ENCODE data around the gene ADCY7.

The ADCY7 gene

DNA sequence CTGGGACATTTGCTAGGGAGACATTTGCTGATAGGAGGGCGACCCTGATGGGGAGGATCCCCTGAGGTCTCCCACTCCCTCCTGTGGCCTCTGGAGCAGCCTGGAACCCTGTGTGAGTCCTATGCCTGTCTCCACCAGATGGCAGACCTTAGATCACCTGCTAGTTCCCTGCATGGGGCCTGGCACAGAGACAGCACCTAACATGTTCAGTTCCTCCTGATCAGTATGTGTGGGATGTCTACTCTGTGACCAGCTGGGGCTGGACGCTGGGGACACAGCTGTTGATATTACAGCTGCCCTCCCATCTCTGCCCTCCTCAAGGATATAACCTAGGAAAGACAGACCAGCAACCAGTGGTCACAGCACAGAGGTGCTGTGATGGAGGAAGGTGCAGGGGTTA, 1.1 kb upstream of the ADCY7 start:
- Mint-ChIP-seq H3K4me3 (peak overlapping the region; percentile 96), H3K4me1 (peaks cover 70% of the 10 kb centered on the region), H3K36me3 (ENCODE audit: insufficient read depth) (peaks cover 14% of the 10 kb centered on the region), H3K9me3 (no peaks in the 10 kb centered on the region), H3K27ac (ENCODE audit: low read depth) (peak overlapping the region; percentile 89), H3K27me3 (no peaks in the 10 kb centered on the region)
- no peak for ATAC-seq (replicated peaks; ENCODE audit: extremely low read depth, poor library complexity, severe bottlenecking)
- no peak for DNase-seq (ENCODE audit: low spot score in 2 of 2)

- no peaks in the 10 kb centered on the region for H3K9me3 Mint-ChIP-seq
- H3K27ac Mint-ChIP-seq (ENCODE audit: low read depth): peak overlapping the region; percentile 89
- DNase-seq (ENCODE audit: low spot score in 2 of 2): no peak
- no peak for ATAC-seq (replicated peaks; ENCODE audit: extremely low read depth, poor library complexity, severe bottlenecking)
- H3K27me3 Mint-ChIP-seq: no peaks in the 10 kb centered on the region
- peaks cover 75% of the 10 kb centered on the region for H3K4me1 Mint-ChIP-seq
- peaks cover 14% of the 10 kb centered on the region for H3K36me3 Mint-ChIP-seq (ENCODE audit: insufficient read depth)
- peak overlapping the region; percentile 96 for H3K4me3 Mint-ChIP-seq
Observed at GRCh38 chr16:50265716-50266336, 525 bp upstream of the ADCY7 start.

GRCh38 chr16:50267151-50267631, 840 bp downstream of the ADCY7 start:
- Mint-ChIP-seq H3K9me3 (no peaks in the 10 kb centered on the region), H3K4me1 (peaks cover 89% of the 10 kb centered on the region), H3K27me3 (no peaks in the 10 kb centered on the region), H3K36me3 (ENCODE audit: insufficient read depth) (peaks cover 14% of the 10 kb centered on the region), H3K4me3 (peak overlapping the region; percentile 96), H3K27ac (ENCODE audit: low read depth) (peak overlapping the region; percentile 89)
- ATAC-seq (replicated peaks; ENCODE audit: extremely low read depth, poor library complexity, severe bottlenecking) (no peak), DNase-seq (ENCODE audit: low spot score in 2 of 2) (no peak)

GRCh38 chr16:50267651-50268050, 1.3 kb downstream of the ADCY7 start:
- H3K4me1 Mint-ChIP-seq: peaks cover 94% of the 10 kb centered on the region
- no peaks in the 10 kb centered on the region for H3K9me3 Mint-ChIP-seq
- no peak for DNase-seq (ENCODE audit: low spot score in 2 of 2)
- H3K27ac Mint-ChIP-seq (ENCODE audit: low read depth): peak overlapping the region; percentile 89
- peak; percentile 48 for ATAC-seq (replicated peaks; ENCODE audit: extremely low read depth, poor library complexity, severe bottlenecking)
- no peaks in the 10 kb centered on the region for H3K27me3 Mint-ChIP-seq
- peaks cover 14% of the 10 kb centered on the region for H3K36me3 Mint-ChIP-seq (ENCODE audit: insufficient read depth)
- H3K4me3 Mint-ChIP-seq: peak overlapping the region; percentile 96

DNA sequence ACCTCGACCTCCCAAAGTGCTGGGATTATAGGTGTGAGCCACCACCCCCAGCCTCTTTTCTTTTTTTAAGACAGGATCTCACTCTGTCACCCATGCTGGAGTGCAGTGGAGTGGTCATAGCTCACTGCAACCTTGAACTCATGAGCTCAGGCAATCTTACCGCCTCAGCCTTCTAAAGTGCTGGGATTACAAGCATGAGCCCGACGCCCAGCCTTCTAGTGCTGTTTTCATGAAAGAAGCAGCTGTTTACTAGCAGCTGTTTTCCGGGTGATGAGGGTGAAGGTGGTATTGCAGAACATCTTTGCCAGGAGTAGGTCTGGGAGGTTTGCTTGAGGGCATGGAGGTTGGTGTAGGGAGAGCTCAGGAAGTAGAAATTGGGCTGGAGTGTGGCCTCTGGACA, 2.0 kb downstream of the ADCY7 start:
- no peaks in the 10 kb centered on the region for H3K27me3 Mint-ChIP-seq
- H3K36me3 Mint-ChIP-seq (ENCODE audit: insufficient read depth): peaks cover 15% of the 10 kb centered on the region
- DNase-seq (ENCODE audit: low spot score in 2 of 2): no peak
- H3K27ac Mint-ChIP-seq (ENCODE audit: low read depth): peak overlapping the region; percentile 89
- H3K4me1 Mint-ChIP-seq: peaks cover 96% of the 10 kb centered on the region
- peak overlapping the region; percentile 96 for H3K4me3 Mint-ChIP-seq
- H3K9me3 Mint-ChIP-seq: no peaks in the 10 kb centered on the region
- ATAC-seq (replicated peaks; ENCODE audit: extremely low read depth, poor library complexity, severe bottlenecking): no peak

- Mint-ChIP-seq H3K4me3 (peak overlapping the region; percentile 96), H3K9me3 (no peaks in the 10 kb centered on the region), H3K27ac (ENCODE audit: low read depth) (peak overlapping the region; percentile 89), H3K27me3 (no peaks in the 10 kb centered on the region), H3K36me3 (ENCODE audit: insufficient read depth) (peaks cover 20% of the 10 kb centered on the region), H3K4me1 (peaks cover 96% of the 10 kb centered on the region)
- DNase-seq (ENCODE audit: low spot score in 2 of 2) (no peak), ATAC-seq (replicated peaks; ENCODE audit: extremely low read depth, poor library complexity, severe bottlenecking) (no peak)
Observed at GRCh38 chr16:50269061-50269705, 2.8 kb downstream of the ADCY7 start.

- Mint-ChIP-seq H3K27me3 (no peaks in the 10 kb centered on the region), H3K4me1 (peaks cover 96% of the 10 kb centered on the region), H3K27ac (ENCODE audit: low read depth) (peak overlapping the region; percentile 89), H3K4me3 (peak overlapping the region; percentile 96), H3K36me3 (ENCODE audit: insufficient read depth) (peaks cover 21% of the 10 kb centered on the region), H3K9me3 (no peaks in the 10 kb centered on the region)
- ATAC-seq (replicated peaks; ENCODE audit: extremely low read depth, poor library complexity, severe bottlenecking): no peak
- DNase-seq (ENCODE audit: low spot score in 2 of 2): no peak
Observed at GRCh38 chr16:50269769-50270509, 3.6 kb downstream of the ADCY7 start.

DNA sequence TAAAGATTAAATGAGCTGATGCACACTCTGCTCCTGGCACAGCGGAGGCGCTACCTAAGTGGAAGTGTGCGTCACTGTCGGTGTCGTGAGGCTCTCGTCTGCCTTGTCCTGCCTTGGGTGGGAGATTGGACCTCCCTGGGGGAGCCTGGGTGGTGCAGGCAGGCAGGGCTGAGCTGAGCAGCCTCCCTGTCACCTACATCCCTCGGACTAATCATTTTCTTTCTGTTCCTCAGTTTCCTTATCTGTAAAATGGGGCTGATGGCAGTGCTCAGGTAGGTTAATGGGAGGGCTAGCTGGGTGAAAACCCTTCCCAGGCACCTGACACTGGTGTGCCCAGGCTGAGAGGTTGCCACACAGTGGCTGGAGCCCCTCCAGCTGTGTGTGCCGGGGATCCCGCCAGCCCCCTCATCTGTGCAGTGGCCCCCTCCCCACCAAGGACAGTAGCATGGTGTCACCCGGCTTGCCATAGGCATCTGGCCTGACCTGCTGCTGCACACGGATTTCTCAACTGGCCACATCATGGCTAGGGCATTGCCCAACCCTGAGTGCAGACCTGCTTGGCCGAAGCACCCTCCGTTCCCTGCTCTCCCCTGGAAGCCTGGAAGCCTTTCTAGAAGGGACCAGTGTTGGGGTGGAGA, 4.3 kb downstream of the ADCY7 start:
- peaks cover 24% of the 10 kb centered on the region for H3K36me3 Mint-ChIP-seq (ENCODE audit: insufficient read depth)
- H3K27ac Mint-ChIP-seq (ENCODE audit: low read depth): peak overlapping the region; percentile 97
- ATAC-seq (replicated peaks; ENCODE audit: extremely low read depth, poor library complexity, severe bottlenecking) (no peak), DNase-seq (ENCODE audit: low spot score in 2 of 2) (no peak)
- H3K9me3 Mint-ChIP-seq: no peaks in the 10 kb centered on the region
- H3K27me3 Mint-ChIP-seq: no peaks in the 10 kb centered on the region
- peak overlapping the region; percentile 96 for H3K4me3 Mint-ChIP-seq
- H3K4me1 Mint-ChIP-seq: peaks cover 96% of the 10 kb centered on the region

GRCh38 chr16:50271148-50272041, 5.0 kb downstream of the ADCY7 start:
- peaks cover 22% of the 10 kb centered on the region for H3K36me3 Mint-ChIP-seq (ENCODE audit: insufficient read depth)
- peaks cover 95% of the 10 kb centered on the region for H3K4me1 Mint-ChIP-seq
- DNase-seq (ENCODE audit: low spot score in 2 of 2) (no peak), ATAC-seq (replicated peaks; ENCODE audit: extremely low read depth, poor library complexity, severe bottlenecking) (no peak)
- H3K27me3 Mint-ChIP-seq: no peaks in the 10 kb centered on the region
- peak overlapping the region; percentile 96 for H3K4me3 Mint-ChIP-seq
- peak overlapping the region; percentile 97 for H3K27ac Mint-ChIP-seq (ENCODE audit: low read depth)
- no peaks in the 10 kb centered on the region for H3K9me3 Mint-ChIP-seq

DNA sequence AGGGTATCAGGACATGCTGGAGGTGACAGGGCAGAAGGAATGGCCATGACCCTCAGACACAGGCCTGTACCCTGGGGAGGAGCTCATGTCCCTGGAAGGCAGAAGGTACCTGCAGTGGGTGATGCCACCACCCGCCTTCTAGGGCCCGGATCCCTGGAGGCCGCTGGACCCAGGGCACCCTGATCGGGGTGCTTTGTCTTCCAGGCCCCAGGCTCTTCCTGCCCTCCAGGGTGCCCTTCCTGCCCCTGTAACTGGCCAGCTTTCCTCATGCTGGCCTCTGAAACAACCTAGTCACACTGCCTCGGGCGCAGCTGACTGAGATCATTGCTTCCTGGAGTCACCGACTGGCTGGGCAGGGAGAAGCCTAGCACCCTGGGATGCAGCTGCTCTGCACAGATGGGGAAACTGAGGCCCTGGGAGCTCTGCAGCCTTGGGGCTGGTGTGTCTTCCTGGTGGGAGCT, 5.8 kb downstream of the ADCY7 start:
- Mint-ChIP-seq H3K4me3 (peak overlapping the region; percentile 96), H3K27ac (ENCODE audit: low read depth) (peak overlapping the region; percentile 97), H3K4me1 (peaks cover 91% of the 10 kb centered on the region), H3K27me3 (no peaks in the 10 kb centered on the region), H3K9me3 (no peaks in the 10 kb centered on the region), H3K36me3 (ENCODE audit: insufficient read depth) (peaks cover 21% of the 10 kb centered on the region)
- ATAC-seq (replicated peaks; ENCODE audit: extremely low read depth, poor library complexity, severe bottlenecking) (no peak), DNase-seq (ENCODE audit: low spot score in 2 of 2) (no peak)

DNA sequence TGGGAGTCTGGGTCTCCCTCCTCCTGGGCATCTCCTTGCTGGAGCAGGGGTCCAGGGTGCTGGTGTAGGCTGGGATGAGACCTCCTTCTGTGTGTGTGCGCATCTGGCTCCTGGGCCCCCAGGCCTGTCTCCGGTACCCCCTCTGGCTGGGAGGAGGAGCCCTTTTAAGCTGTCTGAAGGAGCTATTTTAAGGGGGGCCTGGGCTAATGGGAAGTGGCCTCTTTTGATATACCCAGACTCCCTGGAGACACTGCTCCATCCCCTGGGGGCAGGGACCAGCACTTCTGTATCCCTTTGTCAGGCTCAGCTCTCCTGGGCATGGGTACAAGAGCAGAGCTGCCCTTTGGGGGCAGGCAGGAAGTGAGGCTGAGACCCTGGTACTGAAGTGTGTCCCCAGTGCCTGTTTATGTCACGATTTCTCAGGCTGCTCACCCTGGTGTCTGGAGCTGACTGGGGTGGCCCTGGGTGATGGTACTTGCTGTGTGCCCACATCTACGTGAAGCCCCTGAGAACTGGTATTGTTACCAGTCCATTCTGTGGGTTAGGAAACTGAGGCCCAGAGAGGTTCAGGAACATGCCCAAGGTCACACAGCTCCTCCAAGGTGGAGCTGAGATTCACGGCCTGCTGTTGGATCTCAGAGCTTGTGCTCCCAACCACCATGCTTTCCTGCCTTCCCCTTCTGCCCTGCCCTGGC, 6.5 kb downstream of the ADCY7 start:
- peak overlapping the region; percentile 96 for H3K4me3 Mint-ChIP-seq
- H3K27me3 Mint-ChIP-seq: no peaks in the 10 kb centered on the region
- H3K36me3 Mint-ChIP-seq (ENCODE audit: insufficient read depth): peaks cover 16% of the 10 kb centered on the region
- ATAC-seq (replicated peaks; ENCODE audit: extremely low read depth, poor library complexity, severe bottlenecking): no peak
- peaks cover 91% of the 10 kb centered on the region for H3K4me1 Mint-ChIP-seq
- no peaks in the 10 kb centered on the region for H3K9me3 Mint-ChIP-seq
- peak overlapping the region; percentile 97 for H3K27ac Mint-ChIP-seq (ENCODE audit: low read depth)
- no peak for DNase-seq (ENCODE audit: low spot score in 2 of 2)

Measured in central memory CD8-positive, alpha-beta T cell (primary cell).